LNCaP clone FGC (cell line): ENCODE measurements around the gene POU2F3.

Experiments
- DNase-seq: peaks from one replicate; pipeline ENCODE4 v3.0.0-alpha.2; 2011; ENCODE audit warnings: low read depth
- H3K4me3 ChIP-seq: 2 replicates; pipeline ENCODE4 v1.5.1; 2011; ENCODE audit warnings: mild to moderate bottlenecking, low read depth, low read length, control low read depth
- CTCF ChIP-seq: IDR thresholded peaks from 2 replicates; pipeline ENCODE4 v1.5.1; 2012; ENCODE audit warnings: mild to moderate bottlenecking; ENCODE audit not compliant: control insufficient read depth, insufficient read depth; ENCODE audit errors: extremely low read depth

Gene POU2F3

DNA sequence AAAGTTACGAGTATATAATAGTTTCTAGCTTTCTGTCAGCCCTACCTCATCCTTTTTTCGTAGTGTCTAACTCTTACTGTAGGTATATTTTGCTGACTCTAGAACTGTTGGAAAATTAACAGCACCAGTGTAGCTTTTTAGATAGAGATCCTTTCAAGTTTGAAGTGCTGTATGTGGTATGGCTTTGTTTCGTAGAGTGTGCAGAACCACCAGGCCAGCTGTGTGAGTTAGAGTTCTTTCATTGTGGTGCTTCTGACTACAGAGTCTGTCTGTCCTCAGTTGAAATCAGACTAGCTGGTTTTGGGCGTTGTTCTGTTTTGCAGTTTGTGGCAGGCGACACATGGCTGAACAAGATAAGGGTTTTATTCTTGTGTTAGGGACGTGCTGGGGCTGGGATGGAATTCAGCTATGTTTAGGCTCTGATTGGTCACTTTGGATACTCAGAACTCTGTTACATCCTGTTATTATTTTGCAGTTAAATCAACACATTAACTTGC lies 99.5 kb downstream of the POU2F3 start:
- H3K4me3 ChIP-seq: no peak overlapping the region
- TF ChIP-seq CTCF: no peak
- no peak for DNase-seq

DNA sequence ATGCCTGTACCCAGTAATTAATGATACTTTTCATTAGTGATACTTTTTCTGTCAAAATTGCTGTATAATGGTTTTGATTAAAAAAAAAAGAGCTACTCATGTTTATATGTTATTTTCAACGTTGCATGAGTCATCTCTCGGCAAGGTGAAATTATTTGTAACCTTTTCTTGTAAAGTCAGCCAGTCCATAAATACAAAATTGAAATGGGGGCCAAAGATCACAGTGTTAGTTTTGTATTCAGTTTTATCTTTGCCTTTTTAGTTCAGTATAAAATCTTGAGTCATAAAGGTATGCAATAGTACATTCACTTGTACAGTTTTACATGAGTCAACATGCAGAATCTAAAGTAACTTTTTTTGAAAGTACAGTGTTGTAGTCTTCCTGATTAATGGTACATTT lies 100.6 kb downstream of the POU2F3 start:
- no peak overlapping the region for H3K4me3 ChIP-seq
- DNase-seq: no peak
- no peak for TF ChIP-seq CTCF

GRCh38 chr11:120342226-120342625 lies 102.3 kb downstream of the POU2F3 start:
- no peak overlapping the region for H3K4me3 ChIP-seq
- no peak for DNase-seq

GRCh38 chr11:120342678-120343077 lies 102.7 kb downstream of the POU2F3 start:
- TF ChIP-seq CTCF: no peak
- no peak overlapping the region for H3K4me3 ChIP-seq
- DNase-seq: no peak

More at GRCh38 chr11:120342226-120342625, 102.3 kb downstream of the POU2F3 start:
- no peak for TF ChIP-seq CTCF

GRCh38 chr11:120343429-120343828 lies 103.5 kb downstream of the POU2F3 start:
- DNase-seq: no peak
- TF ChIP-seq CTCF: no peak
- H3K4me3 ChIP-seq: no peak overlapping the region

DNA sequence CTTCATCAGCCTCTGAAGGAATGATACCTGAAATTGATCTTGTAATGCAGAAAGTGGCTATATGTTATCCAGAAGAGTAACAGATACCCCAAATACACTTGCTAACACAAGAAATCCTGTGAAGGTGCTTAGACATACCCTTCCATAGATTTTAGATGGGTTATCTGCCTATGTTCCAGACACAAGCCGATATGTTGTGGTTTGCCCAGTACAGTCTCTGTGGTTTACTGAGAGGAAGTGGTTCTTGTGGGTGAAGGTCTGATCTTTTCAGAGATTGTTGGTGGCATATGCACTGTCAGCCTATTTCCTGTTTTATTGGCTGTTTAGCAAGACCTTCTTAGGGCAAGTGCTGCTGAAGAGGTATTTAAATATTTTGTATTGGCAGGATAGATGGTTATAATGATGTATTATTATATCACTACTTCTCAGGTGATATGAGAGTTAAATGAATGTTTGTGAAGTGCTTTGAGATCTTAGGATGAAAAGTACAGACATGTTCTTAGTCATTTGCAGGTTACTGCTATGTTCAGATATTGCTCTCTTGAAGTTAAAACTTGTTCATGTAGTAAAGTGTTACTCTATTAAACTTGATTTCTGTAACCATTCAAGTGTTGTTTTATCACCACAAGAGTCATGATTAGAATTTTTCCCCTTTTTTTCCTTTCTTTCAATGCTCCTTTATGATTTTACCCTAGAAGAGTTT lies 104.5 kb downstream of the POU2F3 start:
- H3K4me3 ChIP-seq: no peak overlapping the region; the same call in 1 of the 2 replicates
- DNase-seq: no peak
- no peak for TF ChIP-seq CTCF

DNA sequence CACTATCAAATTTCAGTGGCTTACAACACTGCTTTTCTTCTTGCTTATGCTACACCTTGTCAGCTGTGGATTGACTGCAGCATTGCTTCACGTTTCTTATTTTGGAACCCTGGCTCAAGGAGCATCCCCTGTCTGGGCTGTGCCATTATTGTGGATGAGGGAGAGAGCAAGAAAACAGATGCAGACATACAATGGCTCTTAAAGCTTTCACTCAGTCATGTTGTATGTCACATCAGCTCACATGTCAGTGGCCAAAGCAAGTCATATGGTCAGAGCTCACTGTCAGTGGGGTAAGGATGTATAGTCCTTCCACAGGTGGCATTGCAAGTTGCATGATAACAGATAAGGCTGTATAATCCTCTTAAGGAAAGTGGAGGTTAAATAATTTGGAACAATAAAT lies 106.3 kb downstream of the POU2F3 start:
- TF ChIP-seq CTCF: no peak
- no peak overlapping the region for H3K4me3 ChIP-seq
- DNase-seq: no peak
